NCI-H1092 (cell line): ENCODE results near the gene CDC73.
"Not testable (repeated sequence)": the region's sequence is repeated elsewhere in the genome, so short reads cannot be mapped to it uniquely, and the experiment has no call there.

ENCODE experiments used
- DNase-seq: peaks from one replicate; lab custom pipeline; 2025; lab: John Stamatoyannopoulos, UW

Gene CDC73

GRCh38 chr1:193288548-193289080, 166.8 kb downstream of the CDC73 start:
- DNase-seq = not testable (repeated sequence)

GRCh38 chr1:193293726-193294125, 171.9 kb downstream of the CDC73 start:
- DNase-seq = no peak

- DNase-seq = no peak
Measured at GRCh38 chr1:193299038-193299437, 177.2 kb downstream of the CDC73 start.

- no peak for DNase-seq
Measured at GRCh38 chr1:193301746-193302145, 179.9 kb downstream of the CDC73 start.

- DNase-seq = no peak
Measured at GRCh38 chr1:193303849-193304248, 182.0 kb downstream of the CDC73 start.
